Measurements from ENCODE around the gene ILK. TPM values are rescaled to one million over a fixed set of nuclear protein-coding genes. Genes with fewer than 3 reads are reported as not detected.

Gene ILK
- total RNA-seq, 1 donor from 2014 or later = 118 TPM

GRCh38 chr11:6584528-6584927 is 19.0 kb upstream of the ILK start:
- no peak for DNase-seq (ENCODE audit: low read depth)
- no peak overlapping the region for H3K4me3 ChIP-seq (ENCODE audit: low read depth, low read length)
- no peak for TF ChIP-seq CTCF (conservative IDR thresholded peaks at IDR 0.05; ENCODE audit: low read depth, low read length)

DNA sequence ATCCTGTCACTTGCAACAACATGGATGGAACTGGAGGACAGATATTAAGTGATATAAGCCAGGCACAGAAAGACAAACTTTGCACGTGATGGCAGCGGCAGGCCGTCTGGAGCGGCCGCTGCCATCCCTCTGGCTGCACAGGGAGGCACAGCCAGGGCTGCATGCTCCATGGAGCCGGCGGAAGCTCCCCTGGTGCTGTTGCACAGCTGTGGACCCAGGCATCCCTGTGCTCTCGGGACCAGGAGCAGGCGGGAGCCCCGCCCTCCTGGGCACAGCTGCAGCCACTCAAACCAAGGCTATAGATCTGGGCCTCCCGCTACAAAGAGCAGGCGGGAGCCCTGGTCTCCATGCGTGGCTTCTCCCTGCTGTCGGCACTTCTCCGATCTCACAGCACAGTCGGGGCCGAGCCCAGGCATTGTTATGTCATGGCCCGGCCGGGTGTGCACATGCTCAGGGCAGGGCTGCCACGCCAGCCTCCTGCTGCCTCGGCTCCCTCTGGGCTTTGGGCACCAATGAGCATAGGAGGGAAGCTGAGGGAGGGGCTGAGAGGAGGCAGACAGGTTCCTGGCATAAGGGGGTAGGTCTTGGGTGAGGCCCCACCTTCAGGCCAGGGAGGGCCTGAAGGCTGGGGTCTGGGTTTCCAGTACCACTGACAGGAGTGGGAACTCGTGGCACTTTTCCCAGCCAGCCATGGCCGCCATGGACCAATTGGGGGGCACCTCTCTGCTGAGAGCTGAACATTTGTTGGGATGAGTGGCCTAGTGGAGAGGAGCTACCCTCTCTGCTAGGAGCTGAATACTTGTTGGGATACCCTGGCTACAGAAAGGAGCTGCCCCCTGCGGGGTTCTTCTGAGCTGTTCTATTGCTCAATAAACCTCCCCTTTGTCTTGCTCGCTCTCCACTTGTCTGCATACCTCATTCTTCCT is 16.9 kb upstream of the ILK start:
- TF ChIP-seq CTCF (conservative IDR thresholded peaks at IDR 0.05; ENCODE audit: low read depth, low read length) = no peak
- no peak overlapping the region for H3K4me3 ChIP-seq (ENCODE audit: low read depth, low read length)
- DNase-seq (ENCODE audit: low read depth) = no peak

DNA sequence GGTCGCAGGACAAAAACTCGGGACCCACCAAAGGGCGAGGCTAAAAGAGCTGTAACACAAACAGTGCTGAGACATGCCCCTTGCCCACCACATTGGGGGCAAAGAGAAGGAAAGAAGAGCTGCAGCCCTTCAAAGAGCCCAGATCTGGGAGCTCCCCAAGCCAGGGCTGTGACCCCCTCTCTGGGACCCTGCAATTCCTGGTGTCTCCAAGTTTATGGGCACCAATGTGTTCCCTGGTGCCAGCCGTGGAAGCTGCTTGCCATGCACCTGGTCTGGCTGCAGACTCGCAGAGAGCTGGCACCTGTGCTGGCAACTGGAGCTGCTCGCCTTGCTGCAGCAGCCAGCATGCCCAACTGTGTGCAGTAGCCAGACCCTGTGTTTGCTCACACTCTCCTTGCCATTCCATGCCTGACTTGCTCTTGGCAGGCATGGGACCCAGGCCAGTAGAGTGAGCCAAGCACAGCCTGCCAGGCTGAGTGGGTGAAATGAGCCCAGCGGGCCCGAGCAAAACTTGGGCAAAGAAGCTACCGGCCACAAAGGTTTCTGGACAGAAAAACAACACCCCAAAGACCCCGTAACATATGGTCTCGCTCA is 16.1 kb upstream of the ILK start:
- no peak overlapping the region for H3K4me3 ChIP-seq (ENCODE audit: low read depth, low read length)
- no peak for TF ChIP-seq CTCF (conservative IDR thresholded peaks at IDR 0.05; ENCODE audit: low read depth, low read length)
- DNase-seq (ENCODE audit: low read depth) = no peak

DNA sequence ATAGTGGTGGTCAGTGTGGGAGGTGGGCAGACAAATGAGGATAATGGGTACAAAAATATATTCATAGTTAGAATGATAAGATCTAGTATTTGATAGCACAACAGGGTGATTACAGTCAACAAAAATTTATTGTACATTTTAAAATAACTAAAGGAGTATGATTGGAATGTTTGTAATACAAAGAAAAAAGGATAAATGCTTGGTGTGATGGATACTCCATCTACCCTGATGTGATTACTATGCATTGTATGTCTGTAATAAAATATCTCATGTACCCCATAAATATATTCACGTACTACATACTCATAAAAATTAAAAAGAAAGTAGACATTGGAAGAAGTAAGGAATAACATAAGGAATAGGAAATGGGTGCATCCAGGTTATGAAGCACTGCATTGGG is 15.6 kb upstream of the ILK start:
- no peak for DNase-seq (ENCODE audit: low read depth)
- no peak for TF ChIP-seq CTCF (conservative IDR thresholded peaks at IDR 0.05; ENCODE audit: low read depth, low read length)
- H3K4me3 ChIP-seq (ENCODE audit: low read depth, low read length) = no peak overlapping the region

- TF ChIP-seq CTCF (conservative IDR thresholded peaks at IDR 0.05; ENCODE audit: low read depth, low read length) = peak; percentile 11
- H3K4me3 ChIP-seq (ENCODE audit: low read depth, low read length) = no peak overlapping the region
- DNase-seq (ENCODE audit: low read depth) = no peak
Measured at GRCh38 chr11:6594142-6594768, 9.3 kb upstream of the ILK start.

DNA sequence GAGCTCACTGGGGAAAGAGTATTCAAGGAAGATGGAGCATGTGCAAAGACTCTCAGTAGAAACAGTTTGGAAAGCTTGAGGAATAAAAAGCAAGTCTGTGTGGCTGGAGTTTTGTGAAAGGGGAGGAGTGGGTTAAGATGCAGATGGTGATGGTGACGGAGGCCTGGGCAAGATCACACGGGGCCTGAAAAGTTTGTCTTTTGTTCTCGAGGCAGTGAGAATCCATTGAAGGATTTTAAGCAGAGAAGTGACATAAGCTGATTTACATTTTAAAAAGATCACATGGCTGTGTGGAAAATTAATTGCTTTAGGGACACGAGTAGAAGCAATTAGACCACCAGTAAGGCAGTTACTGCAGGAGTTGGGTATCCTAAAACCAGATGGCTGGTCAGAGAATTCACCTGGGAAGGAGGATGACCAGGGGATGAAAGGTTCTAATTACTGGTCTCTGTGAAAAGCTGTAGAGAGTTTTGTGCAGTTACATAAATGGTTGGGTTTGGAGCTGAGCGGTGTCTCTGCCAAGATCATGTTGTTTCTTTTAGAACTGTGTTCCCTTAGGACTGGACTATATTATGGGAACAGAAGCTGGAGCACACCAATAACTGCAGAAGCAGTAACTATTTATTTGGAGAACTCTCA is 7.2 kb upstream of the ILK start:
- no peak for TF ChIP-seq CTCF (conservative IDR thresholded peaks at IDR 0.05; ENCODE audit: low read depth, low read length)
- no peak overlapping the region for H3K4me3 ChIP-seq (ENCODE audit: low read depth, low read length)
- no peak for DNase-seq (ENCODE audit: low read depth)
